NT2/D1 (cell line): ENCODE measurements around the gene CNR1.

ENCODE experiments used
- SUZ12 ChIP-seq: IDR thresholded peaks from 2 replicates; pipeline ENCODE4 v1.6.1; 2011; ENCODE audit not compliant: insufficient read length, insufficient read depth; ENCODE audit errors: extremely low read depth
- YY1 ChIP-seq: IDR thresholded peaks from 2 replicates; pipeline ENCODE4 v1.6.1; 2011; ENCODE audit not compliant: insufficient read length, insufficient read depth

- TF ChIP-seq YY1, result no peak
- no peak for TF ChIP-seq SUZ12
Measured at GRCh38 chr6:88141561-88142296, 24.4 kb downstream of the CNR1 start.
